Upper lobe of right lung (tissue), 1 donor: ENCODE results near the gene ID2. TPM values are rescaled to one million over a fixed set of nuclear protein-coding genes. Genes with fewer than 3 reads are reported as not detected.
A peak's percentile ranks its signal among the peaks of the same experiment; 100 is the strongest.

ENCODE experiments used
- ATAC-seq: fragments of 200-7000 bp; cut with Tn5 transposase; one replicate; pipeline ENCODE4 v1.9.1; 2020; ENCODE audit warnings: mild to moderate bottlenecking, moderate library complexity
- DNase-seq: peaks from one replicate; pipeline ENCODE4 v3.0.0-alpha.2; 2020
- H3K27ac ChIP-seq: fragments of 200-600 bp; one replicate; pipeline ENCODE4 v1.8.0; 2022
- H3K27me3 ChIP-seq: fragments of 200-600 bp; one replicate; pipeline ENCODE4 v1.8.0; 2022; ENCODE audit warnings: mild to moderate bottlenecking
- H3K36me3 ChIP-seq: fragments of 200-600 bp; one replicate; pipeline ENCODE4 v1.8.0; 2022
- H3K4me1 ChIP-seq: fragments of 200-600 bp; one replicate; pipeline ENCODE4 v1.8.0; 2022
- H3K4me3 ChIP-seq: fragments of 200-600 bp; one replicate; pipeline ENCODE4 v1.8.0; 2022; ENCODE audit warnings: mild to moderate bottlenecking
- H3K9me3 ChIP-seq: fragments of 200-600 bp; one replicate; pipeline ENCODE4 v1.8.0; 2022
- CTCF ChIP-seq: fragments of 200-600 bp; IDR thresholded peaks from one replicate; pipeline ENCODE4 v1.8.0; 2022; ENCODE audit warnings: antibody characterized with exemption
- intact Hi-C: fragments of 100-400 bp; cut with DNase I; formaldehyde crosslinking; loops from one replicate; pipeline ENCODE4 v1.11.0; 2022
- total RNA-seq: library from RNA; stranded (reverse); fragmentation: NEBNext Ultra II Directional; extraction: Animal tissue kit (Norgen Biotek cat#: 25700); gene quantifications from one replicate; pipeline ENCODE4 v1.2.1, GENCODE V29; 2021
- donor health status: DM: no; HTN: yes; CAD: no; lungs with severe emphysema.

ID2 gene
- total RNA-seq, 1 donor from 2014 or later = 99.5 TPM

DNA sequence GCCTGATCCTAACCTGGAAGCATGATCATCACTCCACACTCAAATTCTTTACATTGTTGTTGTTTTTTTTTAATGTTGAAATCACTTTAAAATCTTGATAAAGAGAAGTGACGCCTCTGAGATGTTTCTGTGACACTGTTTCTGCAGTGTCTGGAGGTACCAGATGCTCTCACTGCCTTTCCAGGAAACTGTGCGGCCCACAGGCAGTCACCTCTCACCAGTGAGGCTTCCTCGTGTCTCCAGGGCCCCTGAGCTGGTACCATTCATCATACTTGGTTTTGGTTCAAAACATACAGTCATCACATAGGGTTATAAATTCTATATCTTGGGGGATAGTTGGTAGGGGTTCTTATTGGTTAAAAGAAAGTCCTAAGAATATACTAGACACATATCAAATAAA is 10.1 kb upstream of the ID2 start:
- H3K4me1 ChIP-seq = peaks cover 7% of the 10 kb centered on the region
- no peaks in the 10 kb centered on the region for H3K36me3 ChIP-seq
- DNase-seq (peak; percentile 19), ATAC-seq (no peak)
- intact Hi-C loops = no loop called here
- H3K27me3 ChIP-seq = no peaks in the 10 kb centered on the region
- peaks cover 3% of the 10 kb centered on the region for H3K9me3 ChIP-seq
- no peak overlapping the region for H3K4me3 ChIP-seq
- no peak for TF ChIP-seq CTCF
- no peak overlapping the region for H3K27ac ChIP-seq

- DNase-seq (peak; percentile 33), ATAC-seq (no peak)
- Histone ChIP-seq H3K4me1 (peaks cover 17% of the 10 kb centered on the region), H3K4me3 (no peak overlapping the region), H3K36me3 (no peaks in the 10 kb centered on the region), H3K9me3 (peaks cover 3% of the 10 kb centered on the region), H3K27me3 (no peaks in the 10 kb centered on the region), H3K27ac (no peak overlapping the region)
- intact Hi-C loops = no loop called here
- no peak for TF ChIP-seq CTCF
These were observed 8.9 kb upstream of the ID2 start for GRCh38 chr2:8672940-8673339.

GRCh38 chr2:8673381-8673780 is 8.5 kb upstream of the ID2 start:
- DNase-seq (peak; percentile 31), ATAC-seq (no peak)
- H3K27ac ChIP-seq = no peak overlapping the region
- H3K9me3 ChIP-seq = peaks cover 3% of the 10 kb centered on the region
- no peak overlapping the region for H3K4me3 ChIP-seq
- peaks cover 20% of the 10 kb centered on the region for H3K4me1 ChIP-seq
- H3K27me3 ChIP-seq = no peaks in the 10 kb centered on the region
- H3K36me3 ChIP-seq = no peaks in the 10 kb centered on the region
- intact Hi-C loops = no loop called here
- TF ChIP-seq CTCF = no peak

DNA sequence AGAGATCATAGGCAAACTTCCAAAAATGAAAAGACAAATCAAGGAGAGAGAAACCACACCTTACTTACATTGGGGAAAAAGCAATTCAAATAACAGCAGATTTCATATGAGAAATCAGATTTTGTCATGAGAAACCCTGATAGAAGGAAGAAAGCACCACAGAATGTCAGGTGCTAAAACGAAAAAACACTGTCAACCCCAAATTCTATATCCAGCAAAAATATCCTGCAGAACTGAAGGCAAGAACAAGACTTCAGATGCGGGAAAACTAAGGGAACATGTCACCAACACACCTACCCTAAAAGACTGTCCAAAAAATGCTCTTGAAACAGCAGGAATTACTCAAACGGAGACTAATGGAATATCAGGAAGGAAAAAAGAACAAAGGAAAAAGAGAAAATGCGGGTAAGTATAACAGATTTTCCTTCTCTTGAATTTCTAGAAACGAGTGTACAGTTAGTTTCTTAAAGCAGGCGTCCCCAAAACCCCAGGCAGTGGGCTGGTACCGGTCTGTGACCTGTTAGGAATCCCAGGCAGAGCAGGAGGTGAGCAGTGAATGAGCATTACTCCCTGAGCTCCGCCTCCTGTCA is 7.3 kb upstream of the ID2 start:
- Histone ChIP-seq H3K27ac (no peak overlapping the region), H3K4me3 (no peak overlapping the region), H3K9me3 (peaks cover 3% of the 10 kb centered on the region), H3K36me3 (no peaks in the 10 kb centered on the region), H3K27me3 (no peaks in the 10 kb centered on the region), H3K4me1 (peaks cover 22% of the 10 kb centered on the region)
- DNase-seq (no peak), ATAC-seq (no peak)
- TF ChIP-seq CTCF = no peak
- intact Hi-C loops = no loop called here

GRCh38 chr2:8675543-8675942 is 6.3 kb upstream of the ID2 start:
- Histone ChIP-seq H3K27me3 (no peaks in the 10 kb centered on the region), H3K27ac (no peak overlapping the region), H3K36me3 (no peaks in the 10 kb centered on the region), H3K9me3 (peaks cover 3% of the 10 kb centered on the region), H3K4me3 (no peak overlapping the region), H3K4me1 (peaks cover 32% of the 10 kb centered on the region)
- TF ChIP-seq CTCF = no peak
- DNase-seq (no peak), ATAC-seq (no peak)
- intact Hi-C loops = no loop called here
